NCI-H1436 treated with DMSO at 0.1 percent for 48 hours (cell line): ENCODE data around the gene IGFBP4.

Source experiments
- DNase-seq: peaks from one replicate; lab custom pipeline; 2025; lab: John Stamatoyannopoulos, UW

Gene IGFBP4

DNA sequence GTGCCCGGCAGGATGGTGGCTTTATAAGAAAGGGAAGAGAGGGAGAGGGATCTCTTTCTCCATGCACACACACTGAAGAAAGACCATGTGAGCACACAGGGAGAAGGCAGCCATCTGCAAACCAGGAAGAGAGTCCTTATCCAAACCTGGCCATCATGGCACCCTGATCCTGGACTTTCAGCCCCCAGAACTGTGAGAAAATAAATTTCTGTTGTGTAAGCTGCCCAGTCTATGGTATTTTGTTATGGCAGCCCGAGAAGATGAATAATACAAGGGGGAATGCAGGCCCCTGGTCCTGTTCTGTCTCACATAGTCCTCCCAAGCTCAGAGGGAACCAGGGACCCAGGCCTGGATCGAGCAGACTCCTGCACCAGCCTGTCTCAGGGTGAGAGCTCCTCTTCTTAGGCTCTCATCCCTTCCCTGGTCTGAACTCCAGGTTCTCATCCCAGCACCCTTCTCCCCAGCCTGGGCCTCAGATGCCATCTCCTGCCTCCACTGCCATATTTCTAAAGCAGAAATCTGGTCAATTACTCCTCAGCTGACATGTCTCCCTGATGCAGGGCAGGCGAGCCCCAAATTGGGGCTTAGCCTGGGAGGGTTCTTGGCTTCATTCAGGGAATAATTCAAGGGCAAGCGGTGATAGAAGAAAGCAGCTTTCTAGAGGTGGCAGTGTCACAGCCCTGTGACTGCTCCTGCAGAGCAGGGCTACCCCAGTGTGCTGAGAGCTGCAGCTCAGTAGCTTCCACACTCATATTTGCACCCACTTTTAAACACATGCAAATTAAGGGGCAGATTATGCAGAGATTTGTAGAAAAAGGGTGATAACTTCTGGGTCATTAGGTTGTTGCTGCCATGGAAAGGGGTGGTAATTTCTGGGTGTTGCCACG lies 28.8 kb downstream of the IGFBP4 start:
- DNase-seq: no peak

- DNase-seq: no peak
Measured at GRCh38 chr17:40472733-40473452, 29.6 kb downstream of the IGFBP4 start.

- DNase-seq: no peak
Measured at GRCh38 chr17:40473573-40474365, 30.5 kb downstream of the IGFBP4 start.

GRCh38 chr17:40474419-40475002 lies 31.3 kb downstream of the IGFBP4 start:
- no peak for DNase-seq

- no peak for DNase-seq
Measured at GRCh38 chr17:40475234-40475908, 32.1 kb downstream of the IGFBP4 start.

GRCh38 chr17:40477796-40478195 lies 34.5 kb downstream of the IGFBP4 start:
- no peak for DNase-seq

DNA sequence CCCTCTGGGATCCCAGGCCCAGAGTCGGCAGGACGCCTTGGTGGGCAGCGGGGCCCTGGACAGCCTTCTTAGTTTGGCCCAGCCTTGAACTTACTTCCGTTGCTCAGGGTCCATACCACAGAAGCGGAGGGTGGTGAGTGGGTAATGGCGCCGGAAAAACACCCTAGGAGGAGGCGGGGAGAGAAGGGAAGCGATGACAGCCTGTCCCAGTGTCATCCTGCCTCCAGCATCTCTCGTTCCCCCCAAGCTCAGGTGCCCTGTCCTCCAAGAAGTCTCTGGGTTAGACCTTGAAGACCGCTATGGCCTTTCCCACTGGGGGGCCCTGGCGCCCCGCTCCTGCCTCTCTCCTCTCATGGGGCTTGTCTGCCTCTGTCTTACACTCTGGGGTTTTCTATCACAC lies 35.2 kb downstream of the IGFBP4 start:
- DNase-seq: no peak

- no peak for DNase-seq
Measured at GRCh38 chr17:40479754-40480480, 36.7 kb downstream of the IGFBP4 start.

DNA sequence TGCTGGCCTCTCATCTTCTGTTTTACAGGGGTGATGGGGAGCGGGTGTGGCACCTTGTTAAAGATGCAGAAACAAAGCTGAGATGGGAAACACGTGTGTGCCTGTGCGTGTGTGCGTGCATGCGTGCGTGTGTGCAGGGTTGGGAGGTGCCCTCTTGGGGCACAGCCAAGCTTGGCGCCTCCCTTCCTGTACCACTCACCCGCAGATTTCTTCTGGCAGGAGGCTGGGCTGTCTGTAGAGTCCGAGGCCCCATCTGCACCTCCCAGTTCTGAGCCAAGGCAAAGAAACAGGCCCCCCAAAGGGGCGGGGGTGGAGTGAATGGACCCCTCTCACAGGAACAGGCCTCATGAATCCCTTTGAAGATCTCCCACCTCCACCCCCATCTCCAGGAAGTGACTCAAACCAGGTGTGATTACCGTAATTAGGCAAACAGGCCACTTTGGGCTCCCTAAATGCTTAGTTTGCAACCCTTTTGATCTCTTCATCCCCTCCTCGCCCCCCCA lies 37.3 kb downstream of the IGFBP4 start:
- peak; percentile 74 for DNase-seq

DNA sequence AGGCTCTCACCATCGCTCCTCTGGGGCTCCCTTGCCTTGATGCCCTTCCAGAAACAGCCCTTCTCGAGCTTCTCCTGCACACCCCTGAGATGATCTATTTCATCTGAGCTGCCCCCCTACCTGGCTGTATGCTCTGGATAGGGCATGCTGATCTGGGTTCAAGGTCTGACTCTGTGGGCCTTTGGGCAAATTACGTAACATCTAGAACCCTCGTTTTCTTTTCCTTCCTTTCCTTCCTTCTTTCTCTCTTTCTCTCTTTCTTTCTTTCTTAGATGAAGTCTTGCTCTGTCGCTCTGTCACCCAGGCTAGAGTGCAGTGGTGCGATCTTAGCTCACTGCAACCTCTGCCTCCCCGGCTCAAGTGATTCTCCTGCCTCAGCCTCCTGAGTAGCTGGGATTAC lies 37.9 kb downstream of the IGFBP4 start:
- no peak for DNase-seq

DNA sequence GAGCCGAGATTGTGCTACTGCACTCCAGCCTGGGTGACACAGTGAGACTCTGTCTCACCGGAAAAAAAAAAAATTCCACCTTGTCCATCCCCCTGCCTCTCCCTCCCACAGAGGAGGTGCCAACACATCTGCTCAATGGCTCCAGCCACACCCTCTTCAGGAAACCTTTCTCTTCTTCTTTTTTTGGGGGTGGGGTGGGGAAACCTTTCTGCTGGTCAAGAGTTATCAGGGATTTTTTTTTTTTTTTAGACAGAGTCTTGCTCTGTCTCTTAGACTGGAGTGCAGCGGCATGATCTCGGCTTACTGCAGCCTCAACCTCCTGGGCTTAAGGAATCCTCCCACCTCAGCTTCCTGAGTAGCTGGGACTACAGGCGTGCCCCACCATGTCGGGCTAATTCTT lies 39.5 kb downstream of the IGFBP4 start:
- DNase-seq: no peak

DNA sequence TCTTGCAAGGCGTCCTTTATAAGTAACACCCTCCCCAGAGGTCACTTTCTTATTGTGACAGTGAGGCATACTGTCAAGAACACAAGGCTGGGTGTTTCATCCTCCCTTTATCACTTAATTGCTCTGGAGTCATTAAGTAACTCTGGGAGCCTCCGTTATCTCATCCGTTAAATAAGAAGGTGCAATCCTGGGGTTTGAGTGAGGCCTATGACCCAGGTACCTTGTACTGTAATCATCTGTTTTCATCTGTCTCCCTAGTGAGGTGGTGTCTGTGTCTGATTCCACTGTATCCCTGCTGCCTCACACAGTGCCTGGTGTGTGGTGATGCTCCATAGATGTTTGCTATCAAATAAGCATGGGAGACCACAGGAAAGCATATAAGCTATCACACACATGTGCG lies 40.4 kb downstream of the IGFBP4 start:
- no peak for DNase-seq

GRCh38 chr17:40484285-40484972 lies 41.2 kb downstream of the IGFBP4 start:
- DNase-seq: no peak

GRCh38 chr17:40484973-40485530 lies 41.8 kb downstream of the IGFBP4 start:
- no peak for DNase-seq

DNA sequence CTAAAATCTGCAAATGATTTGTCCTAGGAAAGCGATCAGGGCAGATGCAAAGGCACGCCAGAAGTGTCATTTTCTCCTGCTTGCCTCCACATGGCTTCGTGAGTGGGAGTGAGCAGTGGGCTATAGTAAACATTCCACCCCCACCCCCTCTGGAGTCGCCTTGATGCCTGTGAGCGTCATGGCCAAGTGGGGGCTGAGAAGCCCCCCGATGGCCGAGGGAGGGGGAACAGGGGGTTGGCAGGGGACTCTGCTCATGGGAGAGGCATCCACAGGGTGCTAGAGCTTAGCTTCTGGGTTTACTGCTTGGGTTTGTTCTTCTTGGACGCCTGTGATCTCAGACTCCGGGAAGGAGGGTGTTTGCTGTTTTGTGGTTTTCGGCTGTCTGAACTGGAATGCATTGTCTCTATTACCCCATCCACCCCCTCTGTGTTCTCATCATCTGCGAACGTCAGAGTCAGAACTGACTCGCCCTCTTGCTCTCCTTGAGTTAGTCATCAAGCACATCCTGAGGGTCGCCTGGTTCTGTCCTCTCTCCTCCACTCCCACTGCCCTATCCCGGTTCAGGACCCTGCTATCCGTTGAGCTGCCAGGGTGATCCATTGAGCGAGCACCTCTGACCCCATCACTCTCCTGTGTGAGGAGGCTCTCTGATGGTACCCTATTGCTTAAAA lies 42.7 kb downstream of the IGFBP4 start:
- no peak for DNase-seq

DNA sequence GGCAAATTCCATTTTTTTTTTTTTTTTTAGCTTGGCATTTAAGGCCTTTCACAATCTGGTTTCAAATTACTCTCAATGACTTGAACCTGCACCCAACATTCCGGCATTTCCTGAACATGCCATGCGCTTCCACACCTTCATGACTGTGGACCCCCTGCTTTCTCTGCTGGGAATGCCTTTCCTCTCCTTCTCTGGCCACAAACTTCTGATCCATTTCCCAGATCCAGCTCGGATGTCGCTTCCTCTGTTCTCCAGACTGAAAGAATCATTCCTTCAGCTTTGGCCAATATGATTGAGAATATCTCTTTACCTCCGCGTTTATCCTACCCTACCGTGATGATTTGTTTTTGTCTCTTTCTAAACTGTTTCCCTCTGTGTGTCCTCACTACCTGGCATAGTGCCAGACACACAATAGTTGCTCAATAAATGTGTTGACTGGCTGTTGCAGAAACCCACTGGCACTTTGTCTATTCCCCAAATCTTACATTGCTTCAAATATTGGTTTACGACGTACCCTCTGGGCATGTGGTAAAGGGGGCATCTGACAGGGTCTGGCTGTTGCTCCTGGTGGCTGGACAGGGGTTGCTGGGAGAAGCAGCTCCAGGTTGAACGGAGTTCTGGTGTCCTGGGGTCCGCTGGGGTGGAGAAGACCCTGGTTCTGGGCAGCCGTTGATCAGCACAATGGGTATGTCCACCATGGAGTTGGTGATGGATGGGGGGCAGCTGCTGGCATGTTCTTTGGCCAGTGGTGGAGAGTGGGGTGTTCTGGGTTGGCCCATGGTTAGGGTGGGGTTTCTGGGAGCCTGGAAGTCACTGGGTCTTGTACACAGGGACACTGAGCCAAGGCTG lies 43.5 kb downstream of the IGFBP4 start:
- no peak for DNase-seq

DNA sequence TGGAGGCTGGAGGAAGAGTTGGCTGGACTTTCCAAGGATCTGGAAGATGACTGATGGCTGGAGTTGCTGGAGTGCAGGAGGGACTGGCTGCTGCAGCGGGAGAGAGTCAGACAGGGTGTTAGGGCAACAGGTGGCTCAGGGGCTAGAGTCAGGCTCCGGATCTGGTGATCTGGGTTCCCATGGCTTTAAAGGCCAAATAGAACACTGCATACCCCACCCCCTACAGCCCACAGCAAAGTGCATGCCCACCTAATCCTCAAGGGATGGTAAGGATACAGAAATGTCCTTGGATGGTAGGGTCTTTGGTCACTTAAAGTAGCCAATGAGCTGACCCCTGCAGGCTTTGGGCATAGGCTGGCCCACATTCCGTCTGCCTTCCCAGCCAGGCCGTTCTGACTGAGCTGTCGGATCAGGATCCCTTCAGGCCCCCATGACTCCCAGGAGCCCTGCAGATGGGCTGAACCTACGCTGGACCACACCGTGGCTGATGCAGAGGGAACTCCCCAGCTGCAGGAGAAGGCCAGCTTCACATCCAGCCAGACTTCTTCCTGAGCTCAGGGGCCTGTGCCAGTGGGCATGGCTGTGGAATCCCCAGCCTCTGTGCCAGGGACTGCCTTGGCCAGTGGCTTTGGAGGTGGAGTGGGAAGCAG lies 44.2 kb downstream of the IGFBP4 start:
- DNase-seq: no peak
